Measurements from ENCODE around the gene TSPAN18.

GRCh38 chr11:44811841-44812448 is 85.2 kb downstream of the TSPAN18 start:
- no peak for TF ChIP-seq ELK1 (IDR thresholded peaks at IDR 0.05; ENCODE audit: low read depth, low read length)
- TF ChIP-seq RCOR1 (conservative IDR thresholded peaks at IDR 0.05; ENCODE audit: low read depth, low read length): no peak
- TF ChIP-seq BCL3 (IDR thresholded peaks at IDR 0.05; ENCODE audit: borderline replicate concordance, insufficient read depth, low read depth, low read length, poor library complexity, severe bottlenecking): no peak
- TF ChIP-seq RFX5 (IDR thresholded peaks at IDR 0.05; ENCODE audit: low read depth, low read length): no peak
- TF ChIP-seq CTCF (IDR thresholded peaks at IDR 0.05 in 2 of 3, conservative IDR thresholded peaks at IDR 0.05 in 1 of 3; ENCODE audit: control insufficient read depth in 2 of 3, extremely low read depth in 1 of 3, insufficient read depth in 1 of 3, low read depth in 3 of 3, low read length in 3 of 3): no peak
- TF ChIP-seq REST (IDR thresholded peaks at IDR 0.05; ENCODE audit: low read depth, low read length): no peak
- no peak for TF ChIP-seq USF1 (IDR thresholded peaks at IDR 0.05; ENCODE audit: borderline replicate concordance, extremely low read length, insufficient read depth, low read depth, low read length)
- no peak for TF ChIP-seq EP300 (IDR thresholded peaks at IDR 0.05; ENCODE audit: borderline replicate concordance in 1 of 2, control insufficient read depth in 1 of 2, low read depth in 2 of 2, low read length in 2 of 2)
- no peak for TF ChIP-seq TAF1 (IDR thresholded peaks at IDR 0.05; ENCODE audit: borderline replicate concordance, low read depth, low read length)
- no peak for TF ChIP-seq POLR2A (IDR thresholded peaks at IDR 0.05; ENCODE audit: low read depth, low read length)
- no peak for TF ChIP-seq RAD21 (IDR thresholded peaks at IDR 0.05; ENCODE audit: insufficient read depth, low read depth, low read length)
- TF ChIP-seq ATF3 (IDR thresholded peaks at IDR 0.05; ENCODE audit: borderline replicate concordance, extremely low read depth, low read depth, low read length): no peak
- TF ChIP-seq HCFC1 (IDR thresholded peaks at IDR 0.05; ENCODE audit: low read length): no peak
